ENCODE data around the gene ACOT9.
"Not testable (repeated sequence)": the region's sequence is repeated elsewhere in the genome, so short reads cannot be mapped to it uniquely, and the experiment has no call there.

Gene ACOT9

GRCh38 chrX:23743623-23743971 lies 521 bp upstream of the ACOT9 start:
- Mint-ChIP-seq H3K27ac (peak overlapping the region; percentile 81), H3K4me3 (peak overlapping the region; percentile 79), H3K4me1 (ENCODE audit: low read depth) (peaks cover 35% of the 10 kb centered on the region)
- not testable (repeated sequence) for H3K27me3 Mint-ChIP-seq; H3K9me3 Mint-ChIP-seq; H3K36me3 Mint-ChIP-seq (ENCODE audit: low read depth)

GRCh38 chrX:23742174-23742696 lies 841 bp downstream of the ACOT9 start:
- peak overlapping the region; percentile 89 for H3K4me3 Mint-ChIP-seq
- no peaks in the 10 kb centered on the region for H3K9me3 Mint-ChIP-seq

GRCh38 chrX:23737413-23737812 lies 5.7 kb downstream of the ACOT9 start:
- Mint-ChIP-seq H3K4me1 (ENCODE audit: low read depth) (peaks cover 47% of the 10 kb centered on the region), H3K27ac (no peak overlapping the region), H3K9me3 (no peaks in the 10 kb centered on the region), H3K4me3 (no peak overlapping the region), H3K27me3 (no peaks in the 10 kb centered on the region), H3K36me3 (ENCODE audit: low read depth) (peaks cover 12% of the 10 kb centered on the region)

More at GRCh38 chrX:23742174-23742696, 841 bp downstream of the ACOT9 start:
- peak overlapping the region; percentile 92 for H3K27ac Mint-ChIP-seq
- H3K27me3 Mint-ChIP-seq = no peaks in the 10 kb centered on the region
- peaks cover 37% of the 10 kb centered on the region for H3K4me1 Mint-ChIP-seq (ENCODE audit: low read depth)
- no peaks in the 10 kb centered on the region for H3K36me3 Mint-ChIP-seq (ENCODE audit: low read depth)

- Mint-ChIP-seq H3K4me3 (no peak overlapping the region), H3K4me1 (ENCODE audit: low read depth) (peaks cover 47% of the 10 kb centered on the region), H3K9me3 (no peaks in the 10 kb centered on the region), H3K27me3 (no peaks in the 10 kb centered on the region), H3K36me3 (ENCODE audit: low read depth) (peaks cover 22% of the 10 kb centered on the region), H3K27ac (no peak overlapping the region)
Observed at GRCh38 chrX:23736030-23736429, 7.0 kb downstream of the ACOT9 start.

GRCh38 chrX:23732704-23733103 lies 10.4 kb downstream of the ACOT9 start:
- H3K36me3 Mint-ChIP-seq (ENCODE audit: low read depth) = peaks cover 38% of the 10 kb centered on the region
- peaks cover 31% of the 10 kb centered on the region for H3K4me1 Mint-ChIP-seq (ENCODE audit: low read depth)
- H3K27ac Mint-ChIP-seq = peak overlapping the region; percentile 87
- no peaks in the 10 kb centered on the region for H3K9me3 Mint-ChIP-seq
- peak overlapping the region; percentile 65 for H3K4me3 Mint-ChIP-seq
- no peaks in the 10 kb centered on the region for H3K27me3 Mint-ChIP-seq

- no peaks in the 10 kb centered on the region for H3K27me3 Mint-ChIP-seq
- peak overlapping the region; percentile 49 for H3K27ac Mint-ChIP-seq
- H3K4me3 Mint-ChIP-seq = no peak overlapping the region
- peaks cover 31% of the 10 kb centered on the region for H3K4me1 Mint-ChIP-seq (ENCODE audit: low read depth)
- peaks cover 38% of the 10 kb centered on the region for H3K36me3 Mint-ChIP-seq (ENCODE audit: low read depth)
- H3K9me3 Mint-ChIP-seq = no peaks in the 10 kb centered on the region
Observed at GRCh38 chrX:23731951-23732350, 11.1 kb downstream of the ACOT9 start.

- no peaks in the 10 kb centered on the region for H3K27me3 Mint-ChIP-seq
- H3K36me3 Mint-ChIP-seq (ENCODE audit: low read depth) = peaks cover 44% of the 10 kb centered on the region
- H3K4me1 Mint-ChIP-seq (ENCODE audit: low read depth) = peaks cover 24% of the 10 kb centered on the region
- no peaks in the 10 kb centered on the region for H3K9me3 Mint-ChIP-seq
- H3K4me3 Mint-ChIP-seq = no peak overlapping the region
- H3K27ac Mint-ChIP-seq = no peak overlapping the region
Observed at GRCh38 chrX:23729214-23729613, 13.9 kb downstream of the ACOT9 start.

- no peaks in the 10 kb centered on the region for H3K9me3 Mint-ChIP-seq
- H3K4me1 Mint-ChIP-seq (ENCODE audit: low read depth) = peaks cover 7% of the 10 kb centered on the region
Observed at GRCh38 chrX:23727206-23727605, 15.9 kb downstream of the ACOT9 start.

GRCh38 chrX:23726191-23726590 lies 16.9 kb downstream of the ACOT9 start:
- peak overlapping the region; percentile 71 for H3K27ac Mint-ChIP-seq
- H3K4me1 Mint-ChIP-seq (ENCODE audit: low read depth) = no peaks in the 10 kb centered on the region
- no peaks in the 10 kb centered on the region for H3K9me3 Mint-ChIP-seq
- H3K36me3 Mint-ChIP-seq (ENCODE audit: low read depth) = peaks cover 36% of the 10 kb centered on the region
- no peaks in the 10 kb centered on the region for H3K27me3 Mint-ChIP-seq
- H3K4me3 Mint-ChIP-seq = peak overlapping the region; percentile 26

More at GRCh38 chrX:23727206-23727605, 15.9 kb downstream of the ACOT9 start:
- no peak overlapping the region for H3K27ac Mint-ChIP-seq
- H3K36me3 Mint-ChIP-seq (ENCODE audit: low read depth) = peaks cover 44% of the 10 kb centered on the region
- H3K27me3 Mint-ChIP-seq = no peaks in the 10 kb centered on the region
- H3K4me3 Mint-ChIP-seq = no peak overlapping the region

- Mint-ChIP-seq H3K4me1 (ENCODE audit: low read depth) (no peaks in the 10 kb centered on the region), H3K27ac (no peak overlapping the region), H3K9me3 (no peaks in the 10 kb centered on the region), H3K36me3 (ENCODE audit: low read depth) (peaks cover 30% of the 10 kb centered on the region), H3K27me3 (no peaks in the 10 kb centered on the region), H3K4me3 (no peak overlapping the region)
Observed at GRCh38 chrX:23720117-23720677, 22.9 kb downstream of the ACOT9 start.

GRCh38 chrX:23705235-23705634 lies 37.8 kb downstream of the ACOT9 start:
- no peaks in the 10 kb centered on the region for H3K27me3 Mint-ChIP-seq
- no peak overlapping the region for H3K27ac Mint-ChIP-seq
- H3K4me3 Mint-ChIP-seq = no peak overlapping the region
- peaks cover 19% of the 10 kb centered on the region for H3K36me3 Mint-ChIP-seq (ENCODE audit: low read depth)
- H3K4me1 Mint-ChIP-seq (ENCODE audit: low read depth) = no peaks in the 10 kb centered on the region
- no peaks in the 10 kb centered on the region for H3K9me3 Mint-ChIP-seq

- Mint-ChIP-seq H3K4me3 (no peak overlapping the region), H3K27ac (no peak overlapping the region), H3K4me1 (ENCODE audit: low read depth) (no peaks in the 10 kb centered on the region), H3K36me3 (ENCODE audit: low read depth) (peaks cover 19% of the 10 kb centered on the region), H3K9me3 (no peaks in the 10 kb centered on the region), H3K27me3 (no peaks in the 10 kb centered on the region)
Observed at GRCh38 chrX:23704673-23705206, 38.3 kb downstream of the ACOT9 start.

GRCh38 chrX:23699636-23700194 lies 43.4 kb downstream of the ACOT9 start:
- peak overlapping the region; percentile 69 for H3K4me3 Mint-ChIP-seq
- no peaks in the 10 kb centered on the region for H3K9me3 Mint-ChIP-seq
- H3K36me3 Mint-ChIP-seq (ENCODE audit: low read depth) = peaks cover 8% of the 10 kb centered on the region
- no peaks in the 10 kb centered on the region for H3K27me3 Mint-ChIP-seq
- H3K27ac Mint-ChIP-seq = no peak overlapping the region
- H3K4me1 Mint-ChIP-seq (ENCODE audit: low read depth) = no peaks in the 10 kb centered on the region

GRCh38 chrX:23694606-23695005 lies 48.5 kb downstream of the ACOT9 start:
- Mint-ChIP-seq H3K4me3 (no peak overlapping the region), H3K4me1 (ENCODE audit: low read depth) (no peaks in the 10 kb centered on the region), H3K27me3 (no peaks in the 10 kb centered on the region), H3K27ac (no peak overlapping the region), H3K9me3 (no peaks in the 10 kb centered on the region), H3K36me3 (ENCODE audit: low read depth) (no peaks in the 10 kb centered on the region)

- Mint-ChIP-seq H3K27me3 (no peaks in the 10 kb centered on the region), H3K27ac (no peak overlapping the region), H3K36me3 (ENCODE audit: low read depth) (peaks cover under 1% of the 10 kb centered on the region), H3K4me3 (no peak overlapping the region), H3K4me1 (ENCODE audit: low read depth) (no peaks in the 10 kb centered on the region), H3K9me3 (no peaks in the 10 kb centered on the region)
Observed at GRCh38 chrX:23692166-23692565, 50.9 kb downstream of the ACOT9 start.

GRCh38 chrX:23676486-23676885 lies 66.6 kb downstream of the ACOT9 start:
- H3K27me3 Mint-ChIP-seq; H3K4me1 Mint-ChIP-seq (ENCODE audit: low read depth); H3K4me3 Mint-ChIP-seq; H3K27ac Mint-ChIP-seq; H3K9me3 Mint-ChIP-seq: not testable (repeated sequence)
- peaks cover 34% of the 10 kb centered on the region for H3K36me3 Mint-ChIP-seq (ENCODE audit: low read depth)

Measured in stimulated activated naive CD8-positive, alpha-beta T cell treated with anti-CD3 and anti-CD28 coated beads, Interleukin-15, Interleukin-2, amounts not matched to agents 100 ng/mL and 50 ng/mL, for 24 hours (primary cell).